AG04449 (cell line): ENCODE results near the gene ITGA6.

ENCODE experiments used
- CTCF ChIA-PET: fragments of 350-600 bp; formaldehyde crosslinking; extraction: SDS; loops from one replicate; lab custom pipeline; 2021; ENCODE audit warnings: antibody characterized with exemption; lab: Yijun Ruan, JAX
- POLR2A ChIA-PET: fragments of 400-600, 350-600 bp; formaldehyde crosslinking; extraction: SDS; loops from one replicate; lab custom pipeline; 2020; ENCODE audit warnings: antibody characterized with exemption, inconsistent platforms; lab: Yijun Ruan, JAX
- DNase-seq: peaks from one replicate; pipeline ENCODE4 v3.0.0-alpha.2; 2010; ENCODE audit warnings: low read depth, low spot score
- H3K4me3 ChIP-seq: 2 replicates; pipeline ENCODE4 v1.5.1; 2011; ENCODE audit warnings: low read depth, mild to moderate bottlenecking, control low read depth, low read length
- TF ChIP-seq, protein P1 (sequence below): IDR thresholded peaks from one replicate; pipeline ENCODE4 v1.5.1; 2011; ENCODE audit warnings: mild to moderate bottlenecking, moderate library complexity, low read length, control low read depth, inconsistent platforms; ENCODE audit not compliant: insufficient read depth; ENCODE audit errors: missing control alignments

ITGA6 gene

DNA sequence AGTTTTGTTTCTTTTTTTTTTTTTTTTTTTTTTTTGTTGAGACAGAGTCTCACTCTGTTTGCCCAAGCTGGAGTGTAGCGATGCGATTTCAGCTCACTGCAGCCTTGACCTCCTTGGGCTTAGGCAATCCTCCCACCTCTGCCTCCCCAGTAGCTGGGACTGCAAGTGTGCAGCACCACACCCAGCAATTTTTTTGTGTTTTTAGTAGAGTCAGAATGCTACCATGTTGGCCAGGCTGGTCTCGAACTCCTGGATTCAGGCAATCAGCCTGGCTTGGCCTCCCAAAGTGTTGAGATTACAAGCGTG is 8.2 kb downstream of the ITGA6 start:
- TF ChIP-seq, protein P1, sequence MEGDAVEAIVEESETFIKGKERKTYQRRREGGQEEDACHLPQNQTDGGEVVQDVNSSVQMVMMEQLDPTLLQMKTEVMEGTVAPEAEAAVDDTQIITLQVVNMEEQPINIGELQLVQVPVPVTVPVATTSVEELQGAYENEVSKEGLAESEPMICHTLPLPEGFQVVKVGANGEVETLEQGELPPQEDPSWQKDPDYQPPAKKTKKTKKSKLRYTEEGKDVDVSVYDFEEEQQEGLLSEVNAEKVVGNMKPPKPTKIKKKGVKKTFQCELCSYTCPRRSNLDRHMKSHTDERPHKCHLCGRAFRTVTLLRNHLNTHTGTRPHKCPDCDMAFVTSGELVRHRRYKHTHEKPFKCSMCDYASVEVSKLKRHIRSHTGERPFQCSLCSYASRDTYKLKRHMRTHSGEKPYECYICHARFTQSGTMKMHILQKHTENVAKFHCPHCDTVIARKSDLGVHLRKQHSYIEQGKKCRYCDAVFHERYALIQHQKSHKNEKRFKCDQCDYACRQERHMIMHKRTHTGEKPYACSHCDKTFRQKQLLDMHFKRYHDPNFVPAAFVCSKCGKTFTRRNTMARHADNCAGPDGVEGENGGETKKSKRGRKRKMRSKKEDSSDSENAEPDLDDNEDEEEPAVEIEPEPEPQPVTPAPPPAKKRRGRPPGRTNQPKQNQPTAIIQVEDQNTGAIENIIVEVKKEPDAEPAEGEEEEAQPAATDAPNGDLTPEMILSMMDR: no peak
- no peak overlapping the region for H3K4me3 ChIP-seq
- ChIA-PET CTCF (interaction anchor here (3.0 kb wide), 1 partner anchor 27 kb away, joined by 15 read pairs; no protein-coding TSS in a partner anchor), POLR2A (no interaction called here)
- no peak for DNase-seq

DNA sequence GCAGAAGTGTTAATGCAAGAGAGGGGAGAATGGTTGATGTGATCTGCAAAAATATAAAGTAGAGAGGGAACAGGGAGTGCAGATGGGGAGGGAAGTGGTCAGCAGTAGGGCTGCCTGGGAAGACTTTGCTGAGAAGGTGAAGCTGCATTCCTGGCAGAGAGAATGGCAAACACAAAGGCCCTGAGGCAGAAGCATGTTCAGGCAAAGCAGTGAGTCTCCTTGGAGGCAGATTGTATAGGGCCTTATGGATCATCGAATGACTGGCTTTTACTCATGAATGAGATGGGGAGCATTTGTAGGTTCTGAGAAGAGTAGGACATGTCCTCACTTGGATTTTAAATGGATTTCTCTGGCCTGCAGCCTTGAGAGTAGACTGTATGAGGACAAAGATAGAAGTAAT is 9.5 kb downstream of the ITGA6 start:
- DNase-seq: no peak
- CTCF ChIA-PET: interaction anchor here (0.6 to 1.4 kb wide), 3 partner anchors 25 to 265 kb away, joined by 3 to 4 read pairs (median 3); no protein-coding TSS in a partner anchor
- H3K4me3 ChIP-seq: no peak overlapping the region
- TF ChIP-seq, protein P1: no peak
- POLR2A ChIA-PET: no interaction called here

DNA sequence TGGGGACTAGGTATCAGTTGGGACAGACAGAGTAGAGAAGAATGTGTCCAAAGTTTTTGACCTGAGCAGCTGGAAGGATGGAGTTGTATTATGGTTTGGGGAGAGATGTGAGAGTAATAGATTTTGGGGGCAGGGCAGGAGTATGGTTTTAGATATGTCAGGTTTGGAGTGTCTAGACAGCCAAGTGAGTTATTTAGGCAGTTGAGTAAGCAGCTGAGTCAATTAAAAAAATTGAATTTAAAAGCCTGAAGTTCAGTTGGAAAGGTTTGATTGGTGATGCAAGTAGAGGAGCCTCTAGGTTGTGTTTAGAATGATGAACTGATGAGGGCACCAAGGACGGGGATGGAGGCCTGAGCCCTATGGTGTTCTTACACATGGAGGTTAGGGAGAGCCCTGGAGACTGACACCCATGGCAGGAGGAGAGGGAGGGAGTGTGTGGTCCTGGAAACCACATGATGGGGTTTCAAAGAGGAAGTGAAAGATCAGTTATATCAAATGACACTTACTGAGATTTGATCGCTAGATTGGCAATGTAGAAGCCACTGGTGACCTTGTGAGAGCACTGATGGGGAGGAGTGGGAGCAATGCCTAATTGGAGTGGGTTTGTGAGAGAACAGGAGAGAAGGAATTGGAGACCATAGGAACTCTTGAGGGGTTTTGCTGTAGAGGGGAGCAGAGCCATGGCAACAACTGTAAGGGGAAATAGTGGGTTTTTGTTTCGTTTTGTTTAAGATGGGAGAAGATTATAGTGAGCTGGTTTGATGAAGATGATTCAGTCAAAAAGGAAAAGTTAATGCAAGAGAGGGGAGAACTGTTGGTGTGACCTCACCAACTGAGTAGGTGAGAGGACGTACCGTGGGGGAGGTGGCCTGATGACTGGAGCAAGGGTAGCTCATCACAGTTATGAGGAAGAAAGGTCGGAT is 10.3 kb downstream of the ITGA6 start:
- H3K4me3 ChIP-seq: no peak overlapping the region
- no peak for DNase-seq
- TF ChIP-seq, protein P1: no peak
- CTCF ChIA-PET: interaction anchor here (1.0 to 16.8 kb wide), 8 partner anchors 7 to 310 kb away, joined by 3 to 226 read pairs (median 4); partner anchors contain the start of gene ITGA6
- POLR2A ChIA-PET: no interaction called here

DNA sequence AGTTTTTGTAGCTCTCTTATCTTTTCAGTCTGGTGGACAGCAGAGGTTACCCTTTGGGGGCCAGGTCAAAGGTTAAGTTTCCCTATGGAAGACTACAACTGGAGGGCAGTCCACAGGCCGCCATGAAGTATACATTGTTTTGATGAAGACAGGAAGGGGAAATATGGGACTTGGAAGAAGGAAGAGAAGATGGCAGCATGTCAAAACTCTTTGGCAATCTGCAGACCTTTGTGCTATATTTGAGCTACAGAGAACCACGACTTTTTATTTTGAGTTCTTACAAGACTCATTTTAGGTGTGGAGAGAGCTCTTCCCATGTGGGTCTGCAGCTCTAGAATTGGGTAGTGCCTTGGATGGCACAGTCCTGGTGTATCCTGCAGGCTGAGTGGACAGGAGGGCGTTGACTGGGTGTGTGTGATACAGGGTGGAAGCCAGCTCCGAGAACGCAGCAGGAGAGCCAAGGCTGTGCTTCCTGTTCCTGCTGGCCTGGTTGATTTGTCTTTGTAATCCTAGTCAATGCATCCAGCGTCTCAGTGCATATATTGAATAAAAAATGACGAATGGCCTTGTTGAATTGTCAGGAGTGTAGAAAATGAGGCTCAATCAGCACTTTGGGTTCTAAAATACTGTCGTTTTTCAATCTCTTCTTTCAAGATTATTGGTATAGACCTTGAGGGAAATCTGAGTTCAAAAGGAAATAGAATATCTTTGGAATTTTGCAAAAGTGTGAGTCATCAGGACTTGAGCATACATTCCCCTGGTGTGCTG is 11.5 kb downstream of the ITGA6 start:
- ChIA-PET POLR2A (interaction anchor here (0.7 kb wide), 1 partner anchor 9 kb away, joined by 3 read pairs; no protein-coding TSS in a partner anchor), CTCF (interaction anchor here (1.0 to 16.8 kb wide), 8 partner anchors 9 to 312 kb away, joined by 3 to 226 read pairs (median 4); partner anchors contain the start of gene ITGA6)
- no peak overlapping the region for H3K4me3 ChIP-seq
- DNase-seq: no peak
- TF ChIP-seq, protein P1: no peak

DNA sequence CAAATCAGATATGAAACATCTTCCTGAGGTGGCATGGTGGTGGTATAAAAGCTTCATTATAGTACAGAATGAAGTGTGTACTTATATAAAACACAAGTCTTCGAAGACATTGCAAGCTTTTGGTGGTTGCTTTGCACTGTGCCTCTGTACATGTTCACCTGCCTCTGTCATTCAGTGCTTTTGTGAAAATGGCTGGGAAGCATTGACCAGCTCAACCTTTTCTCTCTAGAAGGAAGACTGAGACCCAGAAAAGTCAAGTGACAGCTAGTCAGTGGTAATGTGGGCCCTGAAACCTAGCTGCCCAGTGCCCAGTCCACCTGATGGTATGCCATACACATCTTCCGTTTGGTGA is 12.1 kb downstream of the ITGA6 start:
- no peak for DNase-seq
- no peak overlapping the region for H3K4me3 ChIP-seq

More for the DNA sequence above, 12.1 kb downstream of the ITGA6 start:
- CTCF ChIA-PET: interaction anchor here (1.1 to 16.8 kb wide), 5 partner anchors 9 to 267 kb away, joined by 4 to 226 read pairs (median 12); partner anchors contain the start of gene ITGA6
- TF ChIP-seq, protein P1: no peak
- POLR2A ChIA-PET: interaction anchor here (0.7 kb wide), 1 partner anchor 8 kb away, joined by 3 read pairs; no protein-coding TSS in a partner anchor
